ENCODE measurements around the gene PDE3B. TPM values are rescaled to one million over a fixed set of nuclear protein-coding genes. Genes with fewer than 3 reads are reported as not detected.

PDE3B gene
- total and polyA plus RNA-seq, 2 of the 4 experiments (the other 2 are of a cell fraction) = 0.21 to 1.3 TPM

DNA sequence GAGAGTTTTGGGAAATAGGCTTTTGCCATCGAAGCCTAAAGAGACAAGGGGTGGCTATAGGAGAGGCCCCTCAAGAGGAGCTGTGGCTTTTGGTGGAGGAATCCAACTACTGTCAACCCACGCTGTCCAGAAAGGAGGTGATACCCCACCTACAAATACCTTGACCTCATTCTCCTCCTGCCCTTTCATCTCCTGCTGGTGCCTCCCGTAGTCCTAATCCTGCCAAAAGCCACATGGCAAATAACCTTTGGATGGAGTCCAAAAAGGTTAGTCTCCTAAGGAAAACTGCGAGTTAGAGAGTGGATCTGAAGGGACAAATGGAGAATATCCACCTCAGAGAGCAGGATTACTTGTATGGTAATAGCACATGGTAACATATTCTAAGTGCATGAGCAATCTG lies 112.7 kb downstream of the PDE3B start:
- H3K9me1 ChIP-seq (ENCODE audit: insufficient read depth, low read length) = no peaks in the 10 kb centered on the region
- H3K4me2 ChIP-seq (ENCODE audit: low read depth, low read length) = no peak overlapping the region
- no peak overlapping the region for H2AK5ac ChIP-seq (ENCODE audit: low read depth, low read length)
- no peaks in the 10 kb centered on the region for H3K36me3 ChIP-seq (ENCODE audit: control insufficient read depth, insufficient read depth, low read length)
- DNase-seq (no peak), ATAC-seq (ENCODE audit: low read depth) (no peak)
- no peak overlapping the region for H4K5ac ChIP-seq (ENCODE audit: low read depth, low read length)
- no peak overlapping the region for H2BK20ac ChIP-seq (ENCODE audit: low read depth, low read length)
- H4K91ac ChIP-seq (ENCODE audit: insufficient read depth, low read depth, low read length) = no peak overlapping the region
- H3K14ac ChIP-seq (replicated peaks; ENCODE audit: low read depth, low read length) = no peak overlapping the region
- intact Hi-C loops (cut with micrococcal nuclease) (no loop called here), in situ Hi-C loops (cut with MboI; ENCODE audit: low sequenced_read_pairs) (no loop called here), dilution Hi-C loops (cut with HindIII; ENCODE audit: low sequenced_read_pairs, unreplicated experiment) (no loop called here)
- H4K8ac ChIP-seq (ENCODE audit: low read depth in 2 of 2, low read length in 2 of 2) = no peak overlapping the region
- no peak overlapping the region for H3K4me3 ChIP-seq (ENCODE audit: insufficient read depth, low read depth, low read length)
- H2BK15ac ChIP-seq (ENCODE audit: low read depth, low read length) = no peak overlapping the region
- H2BK5ac ChIP-seq (ENCODE audit: low read depth, low read length, poor library complexity, severe bottlenecking) = no peak overlapping the region
- no peaks in the 10 kb centered on the region for H4K20me1 ChIP-seq (ENCODE audit: insufficient read depth, low read length)
- no peak overlapping the region for H3K23ac ChIP-seq (ENCODE audit: low read depth, low read length)
- H3K27me3 ChIP-seq (ENCODE audit: control insufficient read depth, insufficient read depth, low read length) = no peaks in the 10 kb centered on the region
- no peak overlapping the region for H3K4ac ChIP-seq (ENCODE audit: low read depth, low read length)
- BruUV-seq (replicated peaks) = no TSS peak
- no peak overlapping the region for H3K56ac ChIP-seq (ENCODE audit: extremely low read depth, insufficient read depth, low read length)
- H3K9ac ChIP-seq (ENCODE audit: low read depth, low read length) = no peak overlapping the region
- H2AFZ ChIP-seq (replicated peaks; ENCODE audit: low read length, poor library complexity) = no peak overlapping the region
- H2BK120ac ChIP-seq (ENCODE audit: low read depth, low read length) = no peak overlapping the region
- no peaks in the 10 kb centered on the region for H3K9me3 ChIP-seq (ENCODE audit: control insufficient read depth, insufficient read depth, low read length)
- H3K4me1 ChIP-seq (ENCODE audit: control insufficient read depth, insufficient read depth, low read length) = no peaks in the 10 kb centered on the region
- H3K79me1 ChIP-seq (ENCODE audit: low read depth in 1 of 2, low read length in 2 of 2) = no peaks in the 10 kb centered on the region
- no peak overlapping the region for H2AK9ac ChIP-seq (replicated peaks; ENCODE audit: low read depth, low read length, poor library complexity)
- ChIA-PET POLR2A (ENCODE audit: unreplicated experiment) (no interaction called here), CTCF (no interaction called here)
- H3K27ac ChIP-seq (ENCODE audit: insufficient read depth, low read length) = no peak overlapping the region
- no peak overlapping the region for H3K18ac ChIP-seq (ENCODE audit: low read depth, low read length)
- WGBS, 2 experiments (ENCODE audit: extremely low coverage in 2 of 2, insufficient read length in 1 of 2) = no CpG with 5 or more reads among the region's 4 CpGs
- TF ChIP-seq, protein P1, sequence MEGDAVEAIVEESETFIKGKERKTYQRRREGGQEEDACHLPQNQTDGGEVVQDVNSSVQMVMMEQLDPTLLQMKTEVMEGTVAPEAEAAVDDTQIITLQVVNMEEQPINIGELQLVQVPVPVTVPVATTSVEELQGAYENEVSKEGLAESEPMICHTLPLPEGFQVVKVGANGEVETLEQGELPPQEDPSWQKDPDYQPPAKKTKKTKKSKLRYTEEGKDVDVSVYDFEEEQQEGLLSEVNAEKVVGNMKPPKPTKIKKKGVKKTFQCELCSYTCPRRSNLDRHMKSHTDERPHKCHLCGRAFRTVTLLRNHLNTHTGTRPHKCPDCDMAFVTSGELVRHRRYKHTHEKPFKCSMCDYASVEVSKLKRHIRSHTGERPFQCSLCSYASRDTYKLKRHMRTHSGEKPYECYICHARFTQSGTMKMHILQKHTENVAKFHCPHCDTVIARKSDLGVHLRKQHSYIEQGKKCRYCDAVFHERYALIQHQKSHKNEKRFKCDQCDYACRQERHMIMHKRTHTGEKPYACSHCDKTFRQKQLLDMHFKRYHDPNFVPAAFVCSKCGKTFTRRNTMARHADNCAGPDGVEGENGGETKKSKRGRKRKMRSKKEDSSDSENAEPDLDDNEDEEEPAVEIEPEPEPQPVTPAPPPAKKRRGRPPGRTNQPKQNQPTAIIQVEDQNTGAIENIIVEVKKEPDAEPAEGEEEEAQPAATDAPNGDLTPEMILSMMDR (conservative IDR thresholded peaks at IDR 0.05; ENCODE audit: low read depth, low read length) = no peak
- TF ChIP-seq CEBPB (IDR thresholded peaks at IDR 0.05; ENCODE audit: low read depth, low read length) (no peak), NFE2L2 (IDR thresholded peaks at IDR 0.05; ENCODE audit: low read depth, low read length) (no peak), MXI1 (IDR thresholded peaks at IDR 0.05; ENCODE audit: borderline replicate concordance, low read depth, low read length) (no peak), MAZ (IDR thresholded peaks at IDR 0.05; ENCODE audit: borderline replicate concordance, low read depth, low read length) (no peak), SMC3 (IDR thresholded peaks at IDR 0.05; ENCODE audit: low read depth, low read length) (no peak), FOS (IDR thresholded peaks at IDR 0.05; ENCODE audit: low read depth, low read length) (no peak), RFX5 (IDR thresholded peaks at IDR 0.05; ENCODE audit: low read depth, low read length) (no peak), USF2 (IDR thresholded peaks at IDR 0.05; ENCODE audit: low read depth, low read length) (no peak), POLR2A (IDR thresholded peaks at IDR 0.05; ENCODE audit: low read depth, low read length) (no peak), RCOR1 (IDR thresholded peaks at IDR 0.05; ENCODE audit: insufficient replicate concordance, low read length) (no peak), RAD21 (IDR thresholded peaks at IDR 0.05; ENCODE audit: low read length) (no peak), MAFK (IDR thresholded peaks at IDR 0.05; ENCODE audit: low read depth, low read length) (no peak), ELK1 (IDR thresholded peaks at IDR 0.05; ENCODE audit: borderline replicate concordance, low read depth, low read length) (no peak)

Measured in IMR-90 (cell line).